Thyroid gland (tissue), 4 donors: Measurements from ENCODE around the gene TRAPPC3L. TPM values are rescaled to one million over a fixed set of nuclear protein-coding genes. Genes with fewer than 3 reads are reported as not detected.

ENCODE experiments used
- DNase-seq, 2 donors: peaks; one replicate each; pipeline ENCODE4 v3.0.0-alpha.2; 2019
- H3K27ac ChIP-seq, 3 donors: fragments of 200-600 bp; sonication (generic); 1 replicate in 2 of 3; 2 replicates in 1 of 3; pipeline ENCODE4 v1.5.1; 2016 to 2019; ENCODE audit warnings: mild to moderate bottlenecking in 1 of 3, moderate library complexity in 1 of 3
- H3K27me3 ChIP-seq: fragments of 200-600 bp; sonication (generic); one replicate; pipeline ENCODE4 v1.5.1; 2019
- H3K36me3 ChIP-seq, 2 donors: fragments of 200-600 bp; sonication (generic); one replicate each; pipeline ENCODE4 v1.5.1; 2016 to 2019
- H3K4me1 ChIP-seq, 2 donors: fragments of 200-600 bp; sonication (generic); one replicate each; pipeline ENCODE4 v1.5.1; 2017 to 2019
- H3K4me3 ChIP-seq, 3 donors: fragments of 200-600 bp; sonication (generic); replicated peaks in 1 of 3; 1 replicate in 2 of 3; 2 replicates in 1 of 3; pipeline ENCODE4 v1.5.1; 2016; ENCODE audit warnings: mild to moderate bottlenecking in 1 of 3
- H3K9me3 ChIP-seq: fragments of 200-600 bp; sonication (generic); one replicate; pipeline ENCODE4 v1.5.1; 2017
- POLR2A ChIP-seq, 2 donors: fragments of 450-650 bp; IDR thresholded peaks; one replicate each; pipeline ENCODE4 v1.6.1; 2017; ENCODE audit warnings: antibody characterized with exemption in 2 of 2, mild to moderate bottlenecking in 2 of 2, moderate library complexity in 1 of 2
- WGBS, 2 donors: methylation state at CpG; one replicate each; pipeline ENCODE4 v1.1.5; 2017; 5-methylcytosine and 5-hydroxymethylcytosine counted together
- intact Hi-C: fragments of 100-400 bp; cut with DNase I; formaldehyde crosslinking; loops from one replicate; pipeline ENCODE4 v1.15.1; 2023
- total RNA-seq, 4 donors: library from RNA; depleted of rRNA; stranded (reverse); fragments of >200 nt; gene quantifications; one replicate each; pipeline ENCODE4 v1.2.3, GENCODE V29; 2016
- TF ChIP-seq, protein P1 (sequence below), 6 experiments: fragments of 200-600 bp in 3 of 6; fragments of 450-650 bp in 3 of 6; sonication (generic) in 3 of 6; IDR thresholded peaks; one replicate each; pipeline ENCODE4 v1.5.1; 2016 to 2019; ENCODE audit warnings: antibody characterized with exemption in 6 of 6, mild to moderate bottlenecking in 2 of 6, inconsistent platforms in 1 of 6, moderate library complexity in 1 of 6

Gene TRAPPC3L
- total RNA-seq, 4 donors from 2014 or later = 0.13 to 0.42 TPM; not detected in 2

DNA sequence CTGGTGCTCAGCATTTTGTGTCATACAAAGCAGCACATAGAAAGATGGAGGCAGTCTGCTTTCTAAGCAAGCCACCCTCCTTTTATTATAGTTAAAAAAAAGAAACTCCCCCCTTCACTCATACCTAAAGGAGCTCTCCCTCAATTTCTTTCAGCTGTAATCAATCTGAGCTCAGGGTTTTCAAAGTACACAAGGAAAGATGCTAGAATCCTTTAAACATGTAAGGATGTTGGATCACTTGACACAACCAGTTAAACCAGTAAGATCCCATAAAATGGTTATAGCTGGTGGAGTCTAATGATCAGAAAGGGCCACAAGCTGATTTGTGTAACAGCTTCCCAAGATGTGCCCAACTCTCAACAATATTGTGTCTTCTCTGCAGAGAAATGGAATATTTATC, 8.0 kb upstream of the TRAPPC3L start, which contains the start of gene CALHM4:
TSS of gene CALHM4 (plus strand) at position 301 of the 400 bp plus-strand sequence. CDS start at position 344, 43 bp downstream.
- Histone ChIP-seq H3K36me3 (no peaks in the 10 kb centered on the region), H3K4me1 (no peaks in the 10 kb centered on the region), H3K27ac (no peak within 1 kb of the TSS)

DNA sequence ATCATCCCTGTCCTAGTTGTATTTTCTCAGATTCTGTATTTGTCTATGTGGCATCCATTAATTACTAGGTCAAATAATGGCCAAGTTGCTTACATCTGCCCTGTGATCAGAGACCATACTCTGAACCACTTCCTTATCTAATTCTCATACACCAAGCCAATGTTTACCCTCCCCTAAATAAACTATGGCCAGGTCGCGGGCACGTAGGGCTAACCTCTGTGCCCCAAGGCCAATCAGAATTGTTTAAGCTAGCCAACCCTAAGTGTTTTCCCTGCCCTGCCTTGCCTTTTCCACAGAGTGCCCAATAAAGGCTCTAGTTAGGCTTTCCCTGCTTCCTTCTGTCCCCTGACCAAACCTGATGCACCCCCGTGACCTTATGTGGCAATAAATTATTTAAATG, 5.3 kb upstream of the TRAPPC3L start:
- no peaks in the 10 kb centered on the region for H3K27me3 ChIP-seq
- DNase-seq = no peak
- H3K4me1 ChIP-seq = no peaks in the 10 kb centered on the region
- WGBS, 2 donors = 56 to 64% methylated on average over 4 of the region's 4 CpGs
- TF ChIP-seq, protein P1, sequence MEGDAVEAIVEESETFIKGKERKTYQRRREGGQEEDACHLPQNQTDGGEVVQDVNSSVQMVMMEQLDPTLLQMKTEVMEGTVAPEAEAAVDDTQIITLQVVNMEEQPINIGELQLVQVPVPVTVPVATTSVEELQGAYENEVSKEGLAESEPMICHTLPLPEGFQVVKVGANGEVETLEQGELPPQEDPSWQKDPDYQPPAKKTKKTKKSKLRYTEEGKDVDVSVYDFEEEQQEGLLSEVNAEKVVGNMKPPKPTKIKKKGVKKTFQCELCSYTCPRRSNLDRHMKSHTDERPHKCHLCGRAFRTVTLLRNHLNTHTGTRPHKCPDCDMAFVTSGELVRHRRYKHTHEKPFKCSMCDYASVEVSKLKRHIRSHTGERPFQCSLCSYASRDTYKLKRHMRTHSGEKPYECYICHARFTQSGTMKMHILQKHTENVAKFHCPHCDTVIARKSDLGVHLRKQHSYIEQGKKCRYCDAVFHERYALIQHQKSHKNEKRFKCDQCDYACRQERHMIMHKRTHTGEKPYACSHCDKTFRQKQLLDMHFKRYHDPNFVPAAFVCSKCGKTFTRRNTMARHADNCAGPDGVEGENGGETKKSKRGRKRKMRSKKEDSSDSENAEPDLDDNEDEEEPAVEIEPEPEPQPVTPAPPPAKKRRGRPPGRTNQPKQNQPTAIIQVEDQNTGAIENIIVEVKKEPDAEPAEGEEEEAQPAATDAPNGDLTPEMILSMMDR (IDR thresholded peaks at IDR 0.05) = no peak
- TF ChIP-seq POLR2A (IDR thresholded peaks at IDR 0.05) = no peak
- H3K27ac ChIP-seq = no peak overlapping the region
- no peaks in the 10 kb centered on the region for H3K36me3 ChIP-seq
- intact Hi-C loops = no loop called here
- no peak overlapping the region for H3K4me3 ChIP-seq
- H3K9me3 ChIP-seq = no peaks in the 10 kb centered on the region

More for the DNA sequence above, 8.0 kb upstream of the TRAPPC3L start, which contains the start of gene CALHM4:
- intact Hi-C loops = no loop called here
- Histone ChIP-seq H3K4me3 (no peak within 1 kb of the TSS), H3K9me3 (no peaks in the 10 kb centered on the region), H3K27me3 (no peaks in the 10 kb centered on the region)
- no peak for DNase-seq
- TF ChIP-seq, protein P1 (IDR thresholded peaks at IDR 0.05) = no peak
- no peak for TF ChIP-seq POLR2A (IDR thresholded peaks at IDR 0.05)

DNA sequence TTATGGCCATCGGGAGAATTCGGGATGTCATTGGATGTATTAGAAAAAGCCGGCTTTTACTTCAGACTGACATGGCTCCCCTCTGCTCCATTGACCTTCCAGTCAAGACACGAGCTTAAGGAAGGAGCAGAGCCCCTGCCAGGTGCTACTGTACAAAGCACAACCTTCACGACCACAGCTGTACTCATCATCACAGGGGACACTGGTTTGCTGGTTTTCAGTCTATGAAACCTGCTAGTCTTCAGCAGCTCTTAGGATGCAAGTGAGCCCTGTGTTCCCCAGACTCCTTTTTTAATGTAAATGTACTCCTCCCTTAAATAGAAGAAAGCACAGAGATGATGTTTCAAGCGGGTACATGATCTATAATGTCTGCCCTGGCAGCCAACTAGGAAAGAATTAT, 1.9 kb upstream of the TRAPPC3L start:
- TF ChIP-seq POLR2A (IDR thresholded peaks at IDR 0.05) = no peak
- TF ChIP-seq, protein P1 (IDR thresholded peaks at IDR 0.05) = no peak
- H3K4me1 ChIP-seq = no peaks in the 10 kb centered on the region
- WGBS, 2 donors = 82 to 87% methylated on average over 6 of the region's 6 CpGs
- no peak overlapping the region for H3K27ac ChIP-seq
- H3K36me3 ChIP-seq = no peaks in the 10 kb centered on the region
- H3K27me3 ChIP-seq = no peaks in the 10 kb centered on the region
- no peak for DNase-seq
- no peak overlapping the region for H3K4me3 ChIP-seq
- intact Hi-C loops = no loop called here
- H3K9me3 ChIP-seq = no peaks in the 10 kb centered on the region

DNA sequence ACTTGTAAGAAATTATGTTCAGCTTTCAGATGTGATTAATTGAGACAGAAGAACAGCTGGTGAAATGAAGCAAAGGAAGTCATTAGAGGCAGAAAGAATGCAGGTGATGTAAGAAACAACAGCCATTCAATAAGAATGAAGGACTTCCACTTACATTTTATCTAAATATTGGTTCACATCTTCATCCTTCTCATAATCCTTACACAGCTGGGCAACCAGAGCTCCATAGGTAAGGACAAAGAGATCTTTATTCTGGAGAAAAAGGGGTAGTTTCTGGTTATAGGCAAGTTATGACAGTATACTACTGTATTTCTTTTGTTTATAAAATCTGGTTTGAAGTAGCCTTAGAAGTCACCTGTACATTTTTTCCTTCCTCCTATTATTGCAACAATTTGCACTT, 2.3 kb downstream of the TRAPPC3L start:
- TF ChIP-seq, protein P1 (IDR thresholded peaks at IDR 0.05) = no peak
- no peak for TF ChIP-seq POLR2A (IDR thresholded peaks at IDR 0.05)
- Histone ChIP-seq H3K27me3 (no peaks in the 10 kb centered on the region), H3K9me3 (no peaks in the 10 kb centered on the region), H3K27ac (no peak overlapping the region), H3K4me1 (no peaks in the 10 kb centered on the region), H3K4me3 (no peak overlapping the region), H3K36me3 (no peaks in the 10 kb centered on the region)
- intact Hi-C loops = no loop called here
- DNase-seq = no peak

DNA sequence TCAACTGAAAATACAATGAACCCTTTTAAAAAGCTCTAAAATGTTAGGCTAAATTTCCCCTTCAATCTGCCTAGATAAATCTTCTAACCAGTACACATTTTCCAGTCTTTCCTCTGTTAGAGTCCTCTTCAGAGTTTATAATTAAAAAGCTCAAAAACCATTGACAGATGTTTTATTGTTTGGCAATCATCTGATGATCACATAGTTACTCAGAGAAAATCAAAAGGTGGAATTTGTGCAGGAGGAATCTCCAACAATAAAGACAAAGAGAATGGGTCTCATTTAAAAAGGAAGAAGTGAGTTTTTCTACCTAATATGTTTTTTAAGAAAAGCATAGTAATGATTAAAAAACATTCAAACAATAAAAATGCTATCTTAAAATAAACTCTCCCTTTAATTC, 3.1 kb downstream of the TRAPPC3L start:
- TF ChIP-seq, protein P1 (IDR thresholded peaks at IDR 0.05) = no peak
- TF ChIP-seq POLR2A (IDR thresholded peaks at IDR 0.05) = no peak
- Histone ChIP-seq H3K36me3 (no peaks in the 10 kb centered on the region), H3K4me1 (no peaks in the 10 kb centered on the region), H3K27ac (no peak overlapping the region), H3K27me3 (no peaks in the 10 kb centered on the region), H3K9me3 (no peaks in the 10 kb centered on the region), H3K4me3 (no peak overlapping the region)
- intact Hi-C loops = no loop called here
- no peak for DNase-seq
